Hepatocyte (in vitro differentiated cells): ENCODE results near the gene SIRT2. TPM values are rescaled to one million over a fixed set of nuclear protein-coding genes. Genes with fewer than 3 reads are reported as not detected.

ENCODE experiments used
- DNase-seq: peaks from one replicate; pipeline ENCODE4 v3.0.0-alpha.2; 2016; ENCODE audit warnings: low spot score
- H2AFZ ChIP-seq: fragments of 200-600 bp; sonication (generic); 2 replicates; pipeline ENCODE4 v1.6.0; 2016; ENCODE audit warnings: antibody characterized with exemption, mild to moderate bottlenecking
- H3K27ac ChIP-seq: fragments of 200-600 bp; sonication (generic); 2 replicates; pipeline ENCODE4 v1.5.1; 2016; ENCODE audit warnings: mild to moderate bottlenecking
- H3K27me3 ChIP-seq: fragments of 200-600 bp; sonication (generic); 2 replicates; pipeline ENCODE4 v1.6.1; 2016
- H3K36me3 ChIP-seq: fragments of 200-600 bp; sonication (generic); replicated peaks from 2 replicates; pipeline ENCODE4 v1.5.1; 2016; ENCODE audit warnings: low read depth; ENCODE audit not compliant: insufficient read depth
- H3K4me1 ChIP-seq: fragments of 200-600 bp; sonication (generic); 2 replicates; pipeline ENCODE4 v1.5.1; 2016; ENCODE audit warnings: mild to moderate bottlenecking, moderate library complexity; ENCODE audit not compliant: insufficient read depth
- H3K4me2 ChIP-seq: fragments of 200-600 bp; sonication (generic); 2 replicates; pipeline ENCODE4 v1.6.0; 2016
- H3K4me3 ChIP-seq: fragments of 200-600 bp; sonication (generic); 2 replicates; pipeline ENCODE4 v1.5.1; 2016; ENCODE audit warnings: mild to moderate bottlenecking
- H3K79me2 ChIP-seq: fragments of 200-600 bp; sonication (generic); 2 replicates; pipeline ENCODE4 v1.6.0; 2017; ENCODE audit warnings: mild to moderate bottlenecking
- H3K9me2 ChIP-seq: fragments of 200-600 bp; sonication (generic); replicated peaks from 2 replicates; pipeline ENCODE4 v1.6.0; 2017; ENCODE audit warnings: mild to moderate bottlenecking; ENCODE audit not compliant: insufficient read depth
- H3K9me3 ChIP-seq: fragments of 200-600 bp; sonication (generic); 2 replicates; pipeline ENCODE4 v1.5.1; 2016; ENCODE audit warnings: low read depth, mild to moderate bottlenecking
- H4K20me1 ChIP-seq: fragments of 200-600 bp; sonication (generic); 2 replicates; pipeline ENCODE4 v1.6.0; 2016; ENCODE audit warnings: mild to moderate bottlenecking; ENCODE audit not compliant: insufficient read depth, poor library complexity, severe bottlenecking
- CTCF ChIP-seq: fragments of 200-600 bp; sonication (generic); IDR thresholded peaks from 2 replicates; pipeline ENCODE4 v1.5.1; 2016; ENCODE audit warnings: antibody characterized with exemption, mild to moderate bottlenecking; ENCODE audit not compliant: poor library complexity
- EZH2 ChIP-seq: fragments of 200-600 bp; sonication (generic); IDR thresholded peaks from 2 replicates; pipeline ENCODE4 v1.6.1; 2016; ENCODE audit warnings: antibody characterized with exemption, mild to moderate bottlenecking, borderline replicate concordance
- EZH2phosphoT487 ChIP-seq: fragments of 200-600 bp; sonication (generic); IDR thresholded peaks from one replicate; pipeline ENCODE4 v1.6.1; 2018; ENCODE audit warnings: antibody characterized with exemption, mild to moderate bottlenecking, low read depth, moderate library complexity; ENCODE audit not compliant: unreplicated experiment, severe bottlenecking
- WGBS: methylation state at CpG from one replicate; pipeline ENCODE4 v1.1.6; 2016; ENCODE audit warnings: low lambda C conversion rate; ENCODE audit errors: missing lambda C conversion rate; 5-methylcytosine and 5-hydroxymethylcytosine counted together
- polyA plus RNA-seq: library from polyadenylated mRNA; unstranded; fragments of >200 nt; fragmentation: Nextera tagmentation; extraction: Ambion mirVana; gene quantifications from 2 replicates; pipeline ENCODE4 v1.2.1, GENCODE V29; 2016
- total RNA-seq: library from RNA; depleted of rRNA; stranded (reverse); fragments of >200 nt; gene quantifications from 2 replicates; pipeline ENCODE4 v1.2.3, GENCODE V29; 2014

Gene SIRT2
- total and polyA plus RNA-seq, 2 experiments from 2014 or later: 52.1 to 75.9 TPM

GRCh38 chr19:38839816-38840582, 59.4 kb downstream of the SIRT2 start:
- Histone ChIP-seq H3K27ac (peak overlapping the region; percentile 99), H3K79me2 (peaks cover 55% of the 10 kb centered on the region), H2AFZ (no peak overlapping the region), H3K36me3 (peaks cover 14% of the 10 kb centered on the region), H3K9me3 (no peaks in the 10 kb centered on the region), H3K4me3 (no peak overlapping the region), H3K4me1 (peaks cover 32% of the 10 kb centered on the region), H4K20me1 (peaks cover 52% of the 10 kb centered on the region), H3K4me2 (no peak overlapping the region), H3K9me2 (no peaks in the 10 kb centered on the region), H3K27me3 (no peaks in the 10 kb centered on the region)
- 90% methylated on average over 26 of the region's 28 CpGs for WGBS
- no peak for TF ChIP-seq CTCF
- TF ChIP-seq EZH2phosphoT487: no peak
- TF ChIP-seq EZH2: no peak
- DNase-seq: no peak

GRCh38 chr19:38838986-38839761, 60.2 kb downstream of the SIRT2 start:
- H4K20me1 ChIP-seq: peaks cover 44% of the 10 kb centered on the region
- H3K4me1 ChIP-seq: peaks cover 32% of the 10 kb centered on the region
- H3K27me3 ChIP-seq: no peaks in the 10 kb centered on the region
- no peaks in the 10 kb centered on the region for H3K9me2 ChIP-seq
- H3K27ac ChIP-seq: peak overlapping the region; percentile 99
- no peak overlapping the region for H3K4me3 ChIP-seq
- no peaks in the 10 kb centered on the region for H3K9me3 ChIP-seq
- H3K4me2 ChIP-seq: peak overlapping the region; percentile 34
- peak; percentile 18 for DNase-seq
- WGBS: 81% methylated on average over 12 of the region's 12 CpGs
- TF ChIP-seq EZH2: no peak
- H2AFZ ChIP-seq: no peak overlapping the region
- peaks cover 47% of the 10 kb centered on the region for H3K79me2 ChIP-seq
- H3K36me3 ChIP-seq: peaks cover 14% of the 10 kb centered on the region

DNA sequence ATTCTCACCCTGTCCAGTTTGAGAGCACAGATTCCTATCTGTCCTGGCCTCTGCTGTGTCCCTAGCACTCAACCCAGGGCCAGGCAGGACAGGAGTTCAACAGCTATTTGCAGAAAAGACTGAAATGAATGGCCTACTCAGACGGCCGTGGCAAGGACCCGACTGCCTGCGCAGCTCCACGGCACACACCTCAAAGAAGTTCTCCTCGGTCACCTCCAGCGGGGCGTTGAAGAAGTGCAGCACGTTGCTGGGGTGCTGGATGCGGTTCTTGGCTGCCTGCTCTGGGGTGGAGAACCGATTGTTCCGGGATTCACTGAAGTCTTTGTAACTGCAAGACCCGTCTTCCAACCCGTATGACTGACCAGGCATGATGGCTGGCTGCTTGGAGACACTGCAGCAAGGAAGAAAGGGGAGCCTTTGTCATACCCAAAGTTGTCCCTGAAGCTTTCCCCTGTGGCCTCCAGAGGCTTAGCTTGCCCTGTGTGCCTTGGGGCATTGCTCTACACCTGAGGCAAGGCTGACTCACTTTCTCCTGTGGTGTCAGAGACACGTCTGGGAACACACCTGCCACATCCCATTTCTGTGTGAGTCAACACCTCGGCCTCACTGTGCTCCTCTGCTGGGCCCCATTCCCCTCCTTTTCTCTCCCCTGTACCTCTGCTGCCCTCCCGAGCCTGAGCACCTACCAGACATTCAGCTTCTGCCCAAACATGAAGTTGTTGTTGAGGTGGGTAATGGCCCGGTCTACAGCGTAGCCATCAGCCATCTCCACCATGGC, 61.0 kb downstream of the SIRT2 start:
- Histone ChIP-seq H3K9me3 (no peaks in the 10 kb centered on the region), H3K36me3 (peaks cover 8% of the 10 kb centered on the region), H3K27me3 (no peaks in the 10 kb centered on the region), H3K4me3 (no peak overlapping the region), H4K20me1 (peaks cover 36% of the 10 kb centered on the region), H3K79me2 (peaks cover 39% of the 10 kb centered on the region), H3K4me2 (peak overlapping the region; percentile 34), H2AFZ (no peak overlapping the region), H3K4me1 (peaks cover 32% of the 10 kb centered on the region), H3K27ac (peak overlapping the region; percentile 99), H3K9me2 (no peaks in the 10 kb centered on the region)
- peak; percentile 33 for TF ChIP-seq CTCF
- TF ChIP-seq EZH2: no peak
- no peak for TF ChIP-seq EZH2phosphoT487
- peak; percentile 85 for DNase-seq
- WGBS: 76% methylated on average over 19 of the region's 19 CpGs
